H1 (cell line): ENCODE data around the gene MCCC1. TPM values are rescaled to one million over a fixed set of nuclear protein-coding genes. Genes with fewer than 3 reads are reported as not detected.

ENCODE experiments used
- CTCF ChIA-PET: fragments of 300-600 bp; sonication (Branson Sonifier 250); formaldehyde crosslinking; loops from one replicate; lab custom pipeline; 2021; ENCODE audit not compliant: partially characterized antibody; lab: Charles Lee
- POLR2A ChIA-PET: fragments of 300-600 bp; sonication (Branson Sonifier 250); formaldehyde crosslinking; loops from one replicate; lab custom pipeline; 2021; ENCODE audit warnings: inconsistent platforms; ENCODE audit not compliant: partially characterized antibody; lab: Charles Lee
- DNase-seq, 2 experiments: peaks; one replicate each; pipeline versions ENCODE4 v3.0.0 to v3.0.0-alpha.2; 2010 to 2022; ENCODE audit warnings: low spot score in 2 of 2, low read depth in 1 of 2, mixed read lengths in 1 of 2
- FAIRE-seq: peaks from 2 replicates; lab custom pipeline; 2011; peaks lifted over from hg19 to GRCh38; lab: Jason Lieb, UNC
- H2AFZ ChIP-seq: 2 replicates; pipeline ENCODE4 v1.8.1; 2012; ENCODE audit warnings: low read length, inconsistent platforms
- H2AK5ac ChIP-seq: 2 replicates; pipeline ENCODE4 v1.6.1; 2013; ENCODE audit warnings: low read depth, low read length
- H2BK120ac ChIP-seq: replicated peaks from 2 replicates; pipeline ENCODE3; 2013; ENCODE audit warnings: low read depth, low read length, inconsistent platforms
- H2BK12ac ChIP-seq: 2 replicates; pipeline ENCODE4 v1.6.1; 2013; ENCODE audit warnings: low read depth, low read length
- H2BK15ac ChIP-seq: 2 replicates; pipeline ENCODE4 v1.6.1; 2013; ENCODE audit warnings: low read length
- H2BK20ac ChIP-seq: 2 replicates; pipeline ENCODE4 v1.6.1; 2013; ENCODE audit warnings: low read length
- H2BK5ac ChIP-seq: 2 replicates; pipeline ENCODE4 v1.6.1; 2013; ENCODE audit warnings: low read depth, low read length
- H3K14ac ChIP-seq: 2 replicates; pipeline ENCODE4 v1.6.1; 2013; ENCODE audit warnings: inconsistent platforms; ENCODE audit not compliant: insufficient read length
- H3K18ac ChIP-seq: 2 replicates; pipeline ENCODE4 v1.6.1; 2013; ENCODE audit warnings: low read length; ENCODE audit errors: extremely low read depth
- H3K23ac ChIP-seq: 2 replicates; pipeline ENCODE4 v1.6.1; 2013; ENCODE audit warnings: inconsistent platforms; ENCODE audit not compliant: insufficient read length
- H3K23me2 ChIP-seq: 2 replicates; pipeline ENCODE4 v1.6.1; 2013; ENCODE audit warnings: low read depth, low read length
- H3K27ac ChIP-seq: 2 replicates; pipeline ENCODE4 v1.6.1; 2011; ENCODE audit warnings: low read depth, low read length, inconsistent platforms
- H3K27me3 ChIP-seq, 4 experiments: replicated peaks in 1 of 4; 1 replicate in 1 of 4; 2 replicates in 3 of 4; pipeline versions ENCODE4 v1.6.1 to v1.8.1; 2011 to 2013; ENCODE audit warnings: low read length in 3 of 4, mild to moderate bottlenecking in 3 of 4, inconsistent platforms in 2 of 4, mixed read lengths in 2 of 4, moderate library complexity in 1 of 4; ENCODE audit not compliant: control insufficient read depth in 3 of 4, insufficient read depth in 3 of 4; ENCODE audit errors: extremely low read depth in 1 of 4
- H3K36me3 ChIP-seq, 4 experiments: 2 replicates each; pipeline versions ENCODE4 v1.6.1 to v1.8.1; 2011 to 2013; ENCODE audit warnings: mild to moderate bottlenecking in 4 of 4, low read length in 3 of 4, moderate library complexity in 2 of 4, control low read depth in 1 of 4, inconsistent platforms in 1 of 4; ENCODE audit not compliant: insufficient read depth in 4 of 4, control insufficient read depth in 2 of 4
- H3K4ac ChIP-seq: replicated peaks from 2 replicates; pipeline ENCODE3; 2013; ENCODE audit warnings: low read length, low read depth, mixed read lengths, inconsistent platforms; ENCODE audit not compliant: insufficient read length
- H3K4me1 ChIP-seq, 4 experiments: replicated peaks in 1 of 4; 1 replicate in 1 of 4; 2 replicates in 3 of 4; pipeline versions ENCODE4 v1.6.1 to v1.8.1; 2011 to 2013; ENCODE audit warnings: low read length in 3 of 4, inconsistent platforms in 2 of 4, mixed read lengths in 1 of 4; ENCODE audit not compliant: insufficient read depth in 4 of 4, control insufficient read depth in 3 of 4
- H3K4me2 ChIP-seq, 2 experiments: 2 replicates each; pipeline versions ENCODE4 v1.6.1 to v1.8.1; 2011 to 2013; ENCODE audit warnings: low read depth in 2 of 2, low read length in 2 of 2, control low read depth in 1 of 2, inconsistent platforms in 1 of 2, mild to moderate bottlenecking in 1 of 2; ENCODE audit not compliant: insufficient read depth in 1 of 2
- H3K4me3 ChIP-seq, 4 experiments: fragments of 200-600, 300-600 bp in 1 of 4; sonication (generic), shearing (Covaris generic), sonication (Bioruptor Twin) in 1 of 4; 2 replicates each; pipeline versions ENCODE4 v1.5.1 to v1.8.1; 2011 to 2016; ENCODE audit warnings: low read length in 4 of 4, low read depth in 3 of 4, control low read depth in 2 of 4, inconsistent platforms in 2 of 4, mild to moderate bottlenecking in 2 of 4, mixed read lengths in 1 of 4, moderate library complexity in 1 of 4; ENCODE audit not compliant: insufficient read depth in 2 of 4; ENCODE audit errors: extremely low read depth in 1 of 4
- H3K56ac ChIP-seq: replicated peaks from 2 replicates; pipeline ENCODE3; 2013; ENCODE audit warnings: low read depth, mild to moderate bottlenecking, mixed read lengths, low read length, inconsistent platforms; ENCODE audit not compliant: insufficient read length
- H3K79me1 ChIP-seq: 2 replicates; pipeline ENCODE4 v1.6.1; 2013; ENCODE audit warnings: low read depth, low read length, control low read depth
- H3K79me2 ChIP-seq, 2 experiments: 2 replicates each; pipeline versions ENCODE4 v1.6.1 to v1.8.1; 2012 to 2013; ENCODE audit warnings: low read length in 2 of 2, mild to moderate bottlenecking in 2 of 2, inconsistent platforms in 1 of 2; ENCODE audit not compliant: insufficient read depth in 2 of 2, control insufficient read depth in 1 of 2
- H3K9ac ChIP-seq, 4 experiments: replicated peaks in 1 of 4; 1 replicate in 1 of 4; 2 replicates in 3 of 4; pipeline versions ENCODE4 v1.6.1 to v1.8.1; 2011 to 2013; ENCODE audit warnings: low read depth in 3 of 4, low read length in 3 of 4, control low read depth in 2 of 4, mild to moderate bottlenecking in 2 of 4, moderate library complexity in 2 of 4, inconsistent platforms in 1 of 4; ENCODE audit errors: extremely low read depth in 1 of 4
- H3K9me3 ChIP-seq, 2 experiments: 2 replicates each; pipeline versions ENCODE4 v1.6.1 to v1.8.1; 2012 to 2013; ENCODE audit warnings: mild to moderate bottlenecking in 2 of 2, moderate library complexity in 2 of 2, control low read depth in 1 of 2, inconsistent platforms in 1 of 2, low read depth in 1 of 2, low read length in 1 of 2, mixed read lengths in 1 of 2; ENCODE audit not compliant: insufficient read depth in 2 of 2
- H4K20me1 ChIP-seq, 2 experiments: replicated peaks in 1 of 2; 2 replicates each; pipeline versions ENCODE3 to v1.8.1; 2011 to 2013; ENCODE audit warnings: inconsistent platforms in 2 of 2, low read length in 2 of 2, mild to moderate bottlenecking in 1 of 2; ENCODE audit not compliant: insufficient read depth in 2 of 2, control insufficient read depth in 1 of 2
- H4K5ac ChIP-seq: 2 replicates; pipeline ENCODE4 v1.6.1; 2013; ENCODE audit warnings: low read length, low read depth, mixed read lengths, inconsistent platforms; ENCODE audit not compliant: insufficient read length
- H4K8ac ChIP-seq: 2 replicates; pipeline ENCODE4 v1.8.0; 2013; ENCODE audit warnings: mild to moderate bottlenecking, moderate library complexity, low read length, inconsistent platforms; ENCODE audit not compliant: insufficient read depth; ENCODE audit errors: extremely low read depth
- H4K91ac ChIP-seq: replicated peaks from 2 replicates; pipeline ENCODE3; 2013; ENCODE audit warnings: low read length, mixed read lengths, inconsistent platforms; ENCODE audit not compliant: insufficient read length
- BACH1 ChIP-seq: IDR thresholded peaks from 2 replicates; pipeline ENCODE4 v1.6.1; 2012; ENCODE audit warnings: low read length, improper control_type of control experiment
- CHD2 ChIP-seq: IDR thresholded peaks from 2 replicates; pipeline ENCODE4 v1.6.1; 2012; ENCODE audit warnings: low read length, improper control_type of control experiment
- HDAC6 ChIP-seq: IDR thresholded peaks from one replicate; pipeline ENCODE4 v1.7.1; 2012; ENCODE audit warnings: low read depth, mild to moderate bottlenecking, inconsistent platforms, low read length, moderate library complexity
- TCF12 ChIP-seq: IDR thresholded peaks from 2 replicates; pipeline ENCODE4 v1.6.1; 2011; ENCODE audit warnings: low read depth, mild to moderate bottlenecking, low read length
- WGBS, 2 experiments: shearing (Covaris generic) in 1 of 2; methylation state at CpG; one replicate each; pipeline versions ENCODE4 v1.1.6 to v1.1.7; 2013 to 2015; ENCODE audit warnings: low lambda C conversion rate in 2 of 2, mixed read lengths in 2 of 2, inconsistent platforms in 1 of 2, low coverage in 1 of 2, missing lambda C conversion rate in 1 of 2; ENCODE audit not compliant: insufficient replicate concordance in 2 of 2, insufficient coverage in 1 of 2, insufficient read length in 1 of 2; ENCODE audit errors: extremely low coverage in 1 of 2, missing lambda C conversion rate in 1 of 2; 5-methylcytosine and 5-hydroxymethylcytosine counted together
- polyA plus RNA-seq, 7 experiments: library from polyadenylated mRNA; depleted of rRNA in 3 of 7; stranded (reverse) in 5 of 7; unstranded in 2 of 7; fragments of >200 nt in 5 of 7; fragments of 200-250 nt in 2 of 7; gene quantifications; 1 replicate in 5 of 7; 2 replicates in 1 of 7; 4 replicates in 1 of 7; pipeline versions ENCODE4 v1.2.1 to v1.2.3, GENCODE V29; 2011 to 2013; ENCODE audit warnings: missing spikeins in 2 of 7, mixed read lengths in 2 of 7
- total RNA-seq: library from RNA; stranded (reverse); fragmentation: NEBNext Ultra II Directional; extraction: Animal tissue kit (Norgen Biotek cat#: 25700); gene quantifications from 2 replicates; pipeline ENCODE4 v1.2.1, GENCODE V29; 2021

Gene MCCC1
- total and polyA plus RNA-seq, 2 of the 8 experiments (the other 6 are each of a cell fraction or from before 2014, with no cell fraction given): 10.8 to 21.5 TPM

DNA sequence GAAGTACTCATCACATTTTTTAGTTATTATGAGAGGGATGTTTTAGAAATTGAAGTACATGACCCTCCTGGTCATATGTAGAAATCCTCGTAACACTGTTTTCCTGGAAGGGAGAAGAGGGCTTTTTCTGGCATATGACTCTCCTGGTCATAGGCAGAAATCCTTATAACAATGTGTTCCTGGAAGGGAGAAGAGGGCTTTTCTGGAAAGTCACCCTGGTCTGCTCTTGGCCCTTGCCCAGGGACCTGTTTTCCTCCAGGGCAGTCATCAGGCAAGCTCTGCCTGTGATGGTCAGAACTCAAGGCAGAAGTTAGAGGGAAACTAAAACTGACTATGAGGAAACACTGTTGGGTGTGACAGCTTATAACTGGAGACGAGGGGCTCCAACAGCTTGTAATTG, 35.5 kb upstream of the MCCC1 start:
- H3K4me2 ChIP-seq: no peak overlapping the region
- H3K4me1 ChIP-seq: no peaks in the 10 kb centered on the region; a peak in 1 of 7 replicates
- H3K14ac ChIP-seq: no peak overlapping the region
- no peaks in the 10 kb centered on the region for H3K9me3 ChIP-seq
- no peaks in the 10 kb centered on the region for H4K20me1 ChIP-seq
- H3K9ac ChIP-seq: no peak overlapping the region
- no peak overlapping the region for H2AFZ ChIP-seq
- H2AK5ac ChIP-seq: no peak overlapping the region
- FAIRE-seq (no peak), DNase-seq (no peak)
- CTCF ChIA-PET: interaction anchor here (0.6 kb wide), 1 partner anchor 404 kb away, joined by 3 read pairs; no protein-coding TSS in a partner anchor
- no peaks in the 10 kb centered on the region for H3K79me2 ChIP-seq
- no peaks in the 10 kb centered on the region for H3K79me1 ChIP-seq
- no peak overlapping the region for H3K23ac ChIP-seq
- H3K4ac ChIP-seq: no peak overlapping the region
- no peak overlapping the region for H2BK120ac ChIP-seq
- no peak overlapping the region for H2BK20ac ChIP-seq
- no peaks in the 10 kb centered on the region for H3K36me3 ChIP-seq
- H3K23me2 ChIP-seq: no peaks in the 10 kb centered on the region
- no peak overlapping the region for H4K5ac ChIP-seq
- H3K4me3 ChIP-seq: no peak overlapping the region
- H2BK5ac ChIP-seq: no peak overlapping the region
- no peak overlapping the region for H4K8ac ChIP-seq
- no peak for TF ChIP-seq HDAC6
- no peak for TF ChIP-seq BACH1
- no peak for TF ChIP-seq TCF12
- TF ChIP-seq CHD2: no peak
- TF ChIP-seq, all 59 proteins: peak for 0
- Histone ChIP-seq H3K27me3 (no peaks in the 10 kb centered on the region), H4K91ac (no peak overlapping the region), H2BK15ac (no peak overlapping the region), H3K18ac (no peak overlapping the region), H3K56ac (no peak overlapping the region), H3K27ac (no peak overlapping the region), H2BK12ac (no peak overlapping the region)
- whole genome bisulfite sequencing, 2 experiments: 93% methylated on average over 2 of the region's 2 CpGs; no CpG with 5 or more reads in 1 of the 2 experiments
- POLR2A ChIA-PET: no interaction called here
